GM23338 (cell line): Measurements from ENCODE around the gene RBM19. TPM values are rescaled to one million over a fixed set of nuclear protein-coding genes. Genes with fewer than 3 reads are reported as not detected.

ENCODE experiments used
- ATAC-seq: fragments of 200-7000 bp; cut with Tn5 transposase; 3 replicates; pipeline ENCODE4 v1.9.1; 2020
- DNase-seq: peaks from one replicate; pipeline ENCODE4 v3.0.0-alpha.2; 2015; ENCODE audit warnings: low spot score
- H2AFZ ChIP-seq: fragments of 200-600 bp; sonication (generic); 2 replicates; pipeline ENCODE4 v1.8.0; 2016; ENCODE audit warnings: antibody characterized with exemption, mild to moderate bottlenecking, moderate library complexity
- H3F3A ChIP-seq: fragments of 200-600 bp; sonication (generic); replicated peaks from 2 replicates; pipeline ENCODE4 v1.8.0; 2017; ENCODE audit warnings: antibody characterized with exemption, mixed run types, low read depth
- H3K27ac ChIP-seq: fragments of 200-600 bp; sonication (generic); 2 replicates; pipeline ENCODE4 v1.6.1; 2016; ENCODE audit warnings: low read depth
- H3K27me3 ChIP-seq: fragments of 200-600 bp; sonication (generic); 2 replicates; pipeline ENCODE4 v1.8.0; 2016; ENCODE audit warnings: mild to moderate bottlenecking, mixed run types, moderate library complexity; ENCODE audit not compliant: insufficient read depth
- H3K36me3 ChIP-seq: fragments of 200-600 bp; sonication (generic); 2 replicates; pipeline ENCODE4 v1.8.0; 2016; ENCODE audit warnings: mild to moderate bottlenecking; ENCODE audit not compliant: insufficient read depth
- H3K4me1 ChIP-seq: fragments of 200-600 bp; sonication (generic); 2 replicates; pipeline ENCODE4 v1.8.0; 2016; ENCODE audit warnings: mild to moderate bottlenecking, moderate library complexity; ENCODE audit not compliant: insufficient read depth
- H3K4me2 ChIP-seq: fragments of 200-600 bp; sonication (generic); 2 replicates; pipeline ENCODE4 v1.7.1; 2017; ENCODE audit warnings: mixed run types
- H3K4me3 ChIP-seq: fragments of 200-600 bp; sonication (generic); 2 replicates; pipeline ENCODE4 v1.6.1; 2016; ENCODE audit warnings: mixed run types
- H3K79me2 ChIP-seq: fragments of 200-600 bp; sonication (generic); replicated peaks from 2 replicates; pipeline ENCODE4 v1.8.0; 2017; ENCODE audit warnings: mild to moderate bottlenecking; ENCODE audit not compliant: insufficient read depth
- H3K9me2 ChIP-seq: fragments of 200-600 bp; sonication (generic); 2 replicates; pipeline ENCODE4 v1.8.0; 2017; ENCODE audit not compliant: insufficient read depth
- H4K20me1 ChIP-seq: fragments of 200-600 bp; sonication (generic); replicated peaks from 2 replicates; pipeline ENCODE4 v1.8.0; 2017; ENCODE audit warnings: mild to moderate bottlenecking; ENCODE audit not compliant: insufficient read depth
- H3K27ac Mint-ChIP-seq: 2 replicates; pipeline ENCODE4 v1.8.0; 2020; ENCODE audit warnings: inconsistent platforms, mild to moderate bottlenecking, moderate library complexity, mixed read lengths
- H3K27me3 Mint-ChIP-seq: 3 replicates; pipeline ENCODE4 v1.8.0; 2022; ENCODE audit warnings: low read depth, mild to moderate bottlenecking, moderate library complexity, mixed read lengths, inconsistent platforms; ENCODE audit not compliant: insufficient read depth, poor library complexity
- H3K36me3 Mint-ChIP-seq: 3 replicates; pipeline ENCODE4 v1.8.0; 2021; ENCODE audit warnings: low read depth, mild to moderate bottlenecking, inconsistent platforms, moderate library complexity, mixed read lengths
- H3K4me1 Mint-ChIP-seq: 3 replicates; pipeline ENCODE4 v1.8.0; 2020; ENCODE audit warnings: mild to moderate bottlenecking, inconsistent platforms, mixed read lengths
- H3K4me3 Mint-ChIP-seq: 3 replicates; pipeline ENCODE4 v1.8.0; 2021; ENCODE audit warnings: moderate library complexity, mild to moderate bottlenecking, inconsistent platforms, mixed read lengths
- H3K9me3 Mint-ChIP-seq: 3 replicates; pipeline ENCODE4 v1.8.0; 2020; ENCODE audit warnings: moderate library complexity, mild to moderate bottlenecking, inconsistent platforms, mixed read lengths
- CREB1 ChIP-seq: fragments of 250-450 bp; sonication (Bioruptor Pico); IDR thresholded peaks from 2 replicates; pipeline ENCODE4 v1.5.0; 2020; ENCODE audit warnings: low read depth, mild to moderate bottlenecking, moderate library complexity
- ETS1 ChIP-seq: IDR thresholded peaks from 2 replicates; pipeline ENCODE4 v1.6.1; 2016; ENCODE audit warnings: antibody characterized with exemption
- EZH2phosphoT487 ChIP-seq: fragments of 200-600 bp; sonication (generic); IDR thresholded peaks from one replicate; pipeline ENCODE4 v1.8.1; 2018; ENCODE audit warnings: antibody characterized with exemption; ENCODE audit not compliant: unreplicated experiment
- JUNB ChIP-seq: IDR thresholded peaks from one replicate; pipeline ENCODE4 v1.6.1; 2016; ENCODE audit warnings: antibody characterized with exemption; ENCODE audit not compliant: unreplicated experiment
- NANOG ChIP-seq: IDR thresholded peaks from 2 replicates; pipeline ENCODE4 v1.6.1; 2016; ENCODE audit warnings: antibody characterized with exemption, borderline replicate concordance
- POLR2AphosphoS5 ChIP-seq: IDR thresholded peaks from 2 replicates; pipeline ENCODE4 v1.6.1; 2016; ENCODE audit warnings: antibody characterized with exemption, low read depth
- REST ChIP-seq: IDR thresholded peaks from one replicate; pipeline ENCODE4 v1.6.1; 2018; ENCODE audit warnings: antibody characterized with exemption; ENCODE audit not compliant: unreplicated experiment
- STAT1 ChIP-seq: IDR thresholded peaks from one replicate; pipeline ENCODE4 v1.6.1; 2016; ENCODE audit warnings: antibody characterized with exemption; ENCODE audit not compliant: unreplicated experiment
- ZNF114 ChIP-seq: fragments of 250-450 bp; sonication (Bioruptor Pico); IDR thresholded peaks from 2 replicates; pipeline ENCODE4 v1.5.0; 2020; ENCODE audit warnings: mild to moderate bottlenecking, moderate library complexity
- ZNF331 ChIP-seq: fragments of 250-450 bp; sonication (Bioruptor Pico); IDR thresholded peaks from 2 replicates; pipeline ENCODE4 v1.5.0; 2020; ENCODE audit warnings: low read depth, mild to moderate bottlenecking, moderate library complexity
- ZNF462 ChIP-seq: fragments of 250-450 bp; sonication (Bioruptor Pico); IDR thresholded peaks from 2 replicates; pipeline ENCODE4 v1.5.0; 2020; ENCODE audit warnings: mild to moderate bottlenecking, moderate library complexity
- polyA plus RNA-seq: library from polyadenylated mRNA; unstranded; fragments of >200 nt; fragmentation: Nextera tagmentation; extraction: Ambion mirVana; gene quantifications from 2 replicates; pipeline ENCODE4 v1.2.1, GENCODE V29; 2016
- total RNA-seq: library from RNA; depleted of rRNA; stranded (reverse); fragments of >200 nt; shearing (Covaris generic); gene quantifications from 2 replicates; pipeline ENCODE4 v1.2.3, GENCODE V29; 2014

The RBM19 gene
- total and polyA plus RNA-seq, 2 experiments from 2014 or later = 43.4 to 56.7 TPM

GRCh38 chr12:113921430-113921829 is 44.7 kb downstream of the RBM19 start (continued):
- TF ChIP-seq ZNF331 = no peak
- no peak for TF ChIP-seq EZH2phosphoT487
- no peak for TF ChIP-seq STAT1
- TF ChIP-seq JUNB = no peak

- Histone ChIP-seq H2AFZ (no peak overlapping the region), H3K4me3 (no peak overlapping the region), H3K27me3 (no peaks in the 10 kb centered on the region), H3K79me2 (no peaks in the 10 kb centered on the region), H3K4me1 (no peaks in the 10 kb centered on the region), H3K27ac (no peak overlapping the region), H3F3A (no peaks in the 10 kb centered on the region), H3K36me3 (peaks cover 12% of the 10 kb centered on the region), H3K4me2 (no peak overlapping the region), H4K20me1 (no peaks in the 10 kb centered on the region; the same call in 1 of the 2 replicates), H3K9me2 (no peaks in the 10 kb centered on the region)
- Mint-ChIP-seq H3K4me3 (no peak overlapping the region), H3K4me1 (no peaks in the 10 kb centered on the region; the same call in 2 of the 3 replicates), H3K27ac (no peak overlapping the region), H3K9me3 (no peaks in the 10 kb centered on the region), H3K27me3 (peaks cover 2% of the 10 kb centered on the region), H3K36me3 (peaks cover 40% of the 10 kb centered on the region)
- DNase-seq (no peak), ATAC-seq (no peak)
- TF ChIP-seq NANOG = no peak
- TF ChIP-seq STAT1 = no peak
- no peak for TF ChIP-seq ZNF462 (CRISPR knock-in tag)
- no peak for TF ChIP-seq ETS1
- TF ChIP-seq REST = no peak
- TF ChIP-seq CREB1 (CRISPR knock-in tag) = no peak
- TF ChIP-seq ZNF114 = no peak
- no peak for TF ChIP-seq JUNB
- no peak for TF ChIP-seq POLR2AphosphoS5
- no peak for TF ChIP-seq EZH2phosphoT487
- TF ChIP-seq ZNF331 = no peak
These were observed 46.3 kb downstream of the RBM19 start for GRCh38 chr12:113919791-113920190.
